ENCODE data around the gene AOPEP.

The AOPEP gene

GRCh38 chr9:95044731-95045508 lies 318.4 kb downstream of the AOPEP start:
- no peak for DNase-seq

- DNase-seq = no peak
Measured at GRCh38 chr9:95045751-95046150, 319.3 kb downstream of the AOPEP start.

- DNase-seq = no peak
Measured at GRCh38 chr9:95047452-95048224, 321.1 kb downstream of the AOPEP start.

- DNase-seq = peak; percentile 47 to 85 (median 70)
Measured at GRCh38 chr9:95048225-95049087, 322.0 kb downstream of the AOPEP start.

GRCh38 chr9:95049761-95050160 lies 323.3 kb downstream of the AOPEP start:
- no peak for DNase-seq

DNA sequence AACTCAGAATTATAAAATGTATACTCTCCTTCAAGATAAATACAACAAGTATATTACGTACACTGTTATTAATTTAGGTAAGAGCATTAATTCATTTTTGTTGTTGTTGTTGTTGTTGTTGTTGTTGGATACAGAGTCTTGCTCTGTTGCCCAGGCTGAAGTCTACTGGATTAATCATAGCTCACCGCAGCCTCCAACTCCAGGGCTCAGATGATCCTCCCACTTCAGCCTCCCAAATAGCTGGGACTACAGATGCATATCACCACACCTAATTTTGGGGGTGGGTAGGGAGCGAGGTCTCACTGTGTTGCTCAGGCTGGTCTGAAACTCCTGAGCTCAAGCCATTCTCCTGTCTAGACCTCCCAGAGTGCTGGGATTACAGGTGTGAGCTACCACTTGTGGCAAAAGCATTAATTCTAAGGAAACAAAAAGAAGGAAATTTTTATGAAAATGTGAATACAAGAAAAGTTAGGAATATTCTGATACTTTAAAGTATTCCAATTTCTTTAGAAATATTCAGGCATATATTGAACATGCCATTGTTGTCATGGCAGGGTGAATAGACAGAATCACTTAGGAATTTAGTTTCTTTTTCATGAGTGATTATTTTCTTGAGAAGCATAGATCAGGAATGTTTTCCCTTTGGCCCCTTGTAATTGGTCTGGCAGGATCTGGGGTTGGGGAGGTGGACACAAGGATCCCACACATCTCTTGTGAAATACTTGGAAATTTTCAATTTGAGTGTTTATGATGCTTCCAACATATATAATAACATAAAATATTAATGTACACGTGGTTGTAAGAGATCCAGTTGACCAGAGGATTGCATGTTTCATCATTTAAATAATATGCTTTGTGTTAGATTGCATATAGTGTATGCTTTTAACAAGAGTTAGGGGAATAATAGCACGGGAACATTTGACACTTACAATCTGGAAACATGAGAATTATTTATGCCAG lies 327.4 kb downstream of the AOPEP start:
- no peak for DNase-seq

DNA sequence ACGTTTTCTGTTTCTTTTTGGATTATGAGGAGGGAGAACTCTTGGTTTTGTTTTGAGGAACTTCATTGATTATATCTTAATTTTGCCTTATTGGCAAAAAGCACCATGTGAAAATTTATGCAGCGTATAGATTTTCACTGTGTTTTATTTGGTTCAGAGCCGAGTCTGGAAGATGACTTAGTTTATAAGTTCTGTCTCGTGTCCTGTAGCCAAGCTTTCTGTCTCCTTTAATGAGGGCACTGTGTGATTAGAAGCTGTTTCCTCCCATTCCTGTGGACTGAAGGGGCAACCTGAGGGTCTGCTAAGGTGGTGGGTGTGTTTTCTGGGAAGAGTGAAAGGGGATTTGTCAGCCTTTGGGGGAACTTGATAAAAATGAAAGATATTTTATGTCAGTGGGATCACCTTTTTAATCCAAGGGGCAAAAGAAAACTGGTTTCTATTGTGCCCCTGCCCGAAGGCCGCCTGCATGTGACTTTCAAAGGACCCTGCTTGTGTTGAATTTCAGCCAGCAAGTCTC lies 328.9 kb downstream of the AOPEP start:
- no peak for DNase-seq

DNA sequence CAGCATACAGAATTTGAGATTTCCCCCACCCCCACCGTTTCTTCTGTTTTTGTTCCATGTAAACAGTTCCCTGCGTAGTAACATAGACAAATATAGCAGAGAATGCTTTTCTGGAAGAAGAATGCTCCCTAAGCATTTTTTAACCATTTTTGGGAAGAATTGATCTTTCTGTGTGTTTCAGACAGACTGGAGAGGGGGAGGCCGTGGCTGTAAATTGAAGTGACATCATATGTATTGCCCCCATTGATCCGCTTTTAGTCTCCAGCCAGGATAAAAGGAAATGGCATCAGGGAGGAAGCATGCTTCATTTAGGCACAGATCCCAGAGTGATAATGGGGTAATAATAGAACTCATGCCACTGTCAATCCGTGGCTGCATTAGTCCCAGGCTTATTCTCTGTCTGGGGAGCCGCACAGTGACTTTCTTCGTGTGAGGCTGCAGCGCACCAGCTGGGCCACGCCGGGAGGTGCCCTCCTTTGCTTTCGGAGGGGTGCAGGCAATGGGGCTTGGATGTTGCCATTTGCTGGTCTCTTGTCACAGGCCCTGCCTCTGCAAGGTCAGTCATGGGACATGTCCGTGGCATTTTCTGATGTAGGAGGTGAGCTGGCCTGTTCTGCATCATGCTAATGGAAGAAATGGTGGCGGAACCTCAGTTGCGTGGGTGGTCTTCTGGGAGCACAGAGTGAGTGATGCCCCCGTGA lies 329.5 kb downstream of the AOPEP start:
- DNase-seq = peak in 2 of 4 experiments; percentile 8 to 14

DNA sequence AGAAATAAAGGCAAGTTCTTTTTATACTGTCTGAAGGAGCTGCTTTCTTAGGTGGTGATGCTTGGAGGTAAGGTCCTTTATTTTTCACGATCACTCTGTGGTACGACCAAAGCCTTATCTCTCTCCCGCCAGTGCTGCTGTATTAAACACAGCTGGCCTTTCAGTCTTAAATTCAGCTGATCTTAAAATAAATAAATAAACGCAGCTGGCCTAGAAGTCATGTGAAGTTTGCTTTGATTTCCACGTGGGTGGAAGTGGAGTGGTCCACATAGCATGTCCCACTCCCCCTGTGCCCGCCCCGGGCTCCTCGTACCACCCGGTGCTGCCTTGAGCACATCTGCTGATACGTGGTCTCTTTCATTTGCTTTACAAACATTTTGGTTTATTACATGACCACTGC lies 330.6 kb downstream of the AOPEP start:
- DNase-seq = no peak

GRCh38 chr9:95058121-95058785 lies 331.8 kb downstream of the AOPEP start:
- no peak for DNase-seq

DNA sequence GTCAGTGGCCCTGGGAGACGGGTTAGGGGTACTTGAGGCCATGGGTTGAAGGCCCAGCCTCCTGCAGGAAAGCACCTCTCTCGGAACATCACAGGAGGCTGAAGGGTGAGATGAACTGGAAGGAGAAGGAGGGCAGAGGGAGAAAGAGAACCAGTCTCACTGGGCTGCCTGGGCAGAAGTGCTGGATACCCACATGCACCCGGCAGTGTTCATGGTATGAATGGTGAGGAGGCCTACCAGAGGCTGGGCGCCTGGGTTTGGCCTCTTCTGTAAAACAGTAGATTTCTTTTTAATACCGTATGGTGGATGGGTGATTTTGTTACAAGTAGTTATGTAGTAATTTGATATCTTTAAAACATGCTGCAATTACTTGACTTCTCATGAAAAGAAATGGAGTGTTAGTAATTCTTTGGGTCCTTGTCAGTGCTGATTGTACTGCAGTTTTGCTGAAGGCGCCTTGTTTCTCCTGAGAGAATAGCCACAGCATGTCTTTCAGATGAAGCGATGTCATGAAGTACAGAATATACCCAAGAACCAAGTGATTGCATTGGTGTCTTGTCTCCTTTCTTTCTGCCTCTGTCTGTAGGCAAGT lies 332.4 kb downstream of the AOPEP start:
- DNase-seq = no peak

DNA sequence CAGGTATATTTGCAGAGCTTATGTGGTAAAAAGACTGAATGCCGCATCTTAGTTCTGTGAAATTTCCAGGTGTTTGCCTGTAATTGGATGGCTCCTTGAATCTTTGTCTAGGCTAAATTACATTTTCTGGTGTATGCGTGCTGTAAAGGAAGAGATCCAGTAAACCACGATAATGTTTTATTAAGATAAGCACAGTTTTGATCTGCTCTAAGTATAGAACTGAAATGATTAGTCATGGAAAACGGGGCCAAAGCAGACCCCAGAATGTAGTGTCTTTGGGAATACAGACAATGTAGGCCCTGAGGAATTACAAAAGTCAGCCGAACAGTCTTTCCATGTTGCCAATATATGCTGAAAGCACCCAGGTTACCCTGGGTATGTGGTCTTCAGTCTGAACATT lies 333.7 kb downstream of the AOPEP start:
- DNase-seq = no peak

- DNase-seq = no peak
Measured at GRCh38 chr9:95060916-95061315, 334.4 kb downstream of the AOPEP start.

GRCh38 chr9:95061916-95062595 lies 335.6 kb downstream of the AOPEP start:
- no peak for DNase-seq

DNA sequence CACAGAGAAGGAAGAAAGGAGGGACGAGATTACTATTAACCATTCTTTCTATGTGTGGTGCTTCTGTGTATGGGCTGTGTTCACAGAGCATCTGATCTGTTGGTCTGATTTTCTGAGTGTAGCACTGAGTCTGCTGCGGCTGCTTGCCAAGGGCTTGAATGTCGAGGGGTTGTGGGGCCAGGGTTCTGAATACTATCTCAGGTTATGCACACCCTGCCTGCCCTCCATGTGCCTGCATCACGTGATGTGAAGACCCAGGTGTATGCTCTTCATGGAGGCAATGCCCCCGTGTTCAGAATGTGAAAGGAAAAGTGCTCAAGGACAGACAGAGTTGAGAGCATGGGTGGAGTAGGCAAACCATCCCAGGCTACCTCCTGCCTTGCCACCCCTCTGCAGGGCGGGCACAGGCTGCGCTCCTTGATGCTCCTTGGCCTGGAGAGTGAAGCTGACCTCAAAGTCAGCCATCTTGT lies 336.1 kb downstream of the AOPEP start:
- no peak for DNase-seq

DNA sequence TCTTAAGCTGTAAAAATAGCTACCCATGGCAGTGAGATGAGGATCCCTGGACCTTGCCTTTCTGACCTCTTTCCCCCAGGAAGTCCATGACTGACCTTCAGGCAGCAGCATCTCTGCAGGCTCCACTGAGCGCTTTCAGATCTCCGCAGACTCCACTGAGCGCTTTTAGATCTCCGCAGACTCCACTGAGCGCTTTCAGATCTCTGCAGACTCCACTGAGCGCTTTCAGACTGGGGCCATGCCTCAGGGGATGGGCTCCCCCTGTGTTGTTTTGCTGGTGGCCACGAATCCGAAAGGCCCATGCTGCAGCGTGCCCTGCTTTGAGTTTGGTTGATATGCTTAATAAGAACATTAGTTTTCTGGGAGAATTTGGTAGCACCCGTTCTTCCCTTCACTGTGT lies 336.8 kb downstream of the AOPEP start:
- DNase-seq = no peak

DNA sequence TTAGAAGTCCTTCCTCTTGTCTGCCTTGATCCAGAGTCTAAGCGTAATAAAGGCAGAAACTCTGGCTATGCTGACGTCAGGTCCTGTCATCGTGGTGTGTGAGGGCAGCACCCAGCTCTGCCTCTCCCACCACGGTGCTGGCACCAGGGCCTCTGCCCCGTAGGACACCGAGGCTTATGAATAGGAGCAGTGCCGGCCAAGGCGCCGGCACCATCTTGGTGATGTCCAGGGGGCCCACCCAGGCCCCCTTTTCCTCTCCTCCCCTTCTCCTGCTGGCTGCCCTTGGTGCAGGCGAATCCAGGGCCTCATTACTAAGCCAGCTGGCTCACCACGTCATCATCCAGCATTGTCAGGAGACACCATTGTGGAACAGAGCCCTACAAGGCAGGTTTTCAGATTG lies 338.7 kb downstream of the AOPEP start:
- no peak for DNase-seq

DNA sequence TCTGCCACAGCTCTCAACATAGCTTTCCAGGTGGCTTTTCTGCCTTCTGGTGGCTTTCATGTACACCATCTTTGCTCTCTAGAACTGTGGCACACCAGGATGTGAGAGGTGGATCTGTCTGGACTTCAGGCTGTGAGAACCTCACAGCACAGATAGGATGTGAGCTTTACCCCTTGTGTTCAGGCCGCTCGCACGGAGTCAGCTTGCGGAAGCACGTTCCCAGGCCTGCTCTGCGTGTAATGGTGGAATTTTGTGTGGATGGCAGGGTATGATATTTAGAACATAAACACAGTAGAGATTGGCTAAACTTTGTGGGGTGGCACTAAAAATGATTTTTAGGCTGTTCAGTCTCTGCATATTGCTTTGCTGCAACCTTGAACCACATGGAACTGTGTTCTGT lies 340.6 kb downstream of the AOPEP start:
- DNase-seq = no peak

DNA sequence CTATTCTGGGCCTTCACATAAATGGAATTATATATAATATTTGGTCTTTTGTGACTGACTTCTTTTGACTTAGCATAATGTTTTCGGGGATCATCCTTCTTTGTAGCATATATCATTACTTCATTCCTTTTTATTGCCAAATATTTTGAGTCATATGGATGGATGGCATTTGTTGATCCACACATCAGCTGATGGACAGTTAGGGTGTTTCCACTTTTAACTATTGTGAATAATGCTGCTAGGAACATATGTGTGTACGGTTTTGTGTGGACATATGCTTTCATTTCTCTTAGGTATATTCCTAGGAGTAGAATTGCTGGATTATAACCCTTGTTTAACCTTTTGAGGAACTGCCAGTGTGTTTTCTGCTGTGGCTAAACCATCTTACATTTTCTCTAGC lies 341.4 kb downstream of the AOPEP start:
- no peak for DNase-seq
